Panc1 (cell line): ENCODE measurements around the gene BICD1. TPM values are rescaled to one million over a fixed set of nuclear protein-coding genes. Genes with fewer than 3 reads are reported as not detected.

ENCODE experiments used
- ATAC-seq: fragments of 200-7000 bp; cut with Tn5 transposase; 2 replicates; pipeline ENCODE4 v1.9.1; 2020; ENCODE audit warnings: mild to moderate bottlenecking, moderate library complexity
- BruUV-seq: library from RNA; stranded (reverse); fragments of 400-500 nt; replicated peaks from 2 replicates; lab custom pipeline; 2021; lab: Mats Ljungman, UMichigan
- CTCF ChIA-PET: fragments of 300-600 bp; sonication (Branson Sonifier 250); formaldehyde crosslinking; loops from one replicate; lab custom pipeline; 2022; ENCODE audit warnings: antibody characterized with exemption; lab: Charles Lee
- POLR2A ChIA-PET: fragments of 300-600 bp; sonication (Branson Sonifier 250); formaldehyde crosslinking; loops from one replicate; lab custom pipeline; 2022; ENCODE audit warnings: antibody characterized with exemption; lab: Charles Lee
- DNase-seq: peaks from one replicate; pipeline ENCODE4 v3.0.0-alpha.2; 2010; ENCODE audit warnings: low read depth, low spot score
- H3K27ac ChIP-seq: 2 replicates; pipeline ENCODE4 v1.5.1; 2011; ENCODE audit warnings: mild to moderate bottlenecking, low read length, inconsistent platforms
- H3K27me3 ChIP-seq: fragments of 200-500 bp; sonication (Bioruptor generic); 2 replicates; pipeline ENCODE4 v1.6.0; 2014; ENCODE audit warnings: low read length, inconsistent platforms; ENCODE audit not compliant: control insufficient read depth, insufficient read depth
- H3K36me3 ChIP-seq: fragments of 200-500 bp; sonication (Bioruptor generic); 2 replicates; pipeline ENCODE4 v1.5.1; 2014; ENCODE audit warnings: inconsistent platforms, mild to moderate bottlenecking, low read length, moderate library complexity; ENCODE audit not compliant: control insufficient read depth, insufficient read depth
- H3K4me1 ChIP-seq: 2 replicates; pipeline ENCODE4 v1.5.1; 2011; ENCODE audit warnings: inconsistent platforms, mild to moderate bottlenecking, low read length, moderate library complexity; ENCODE audit not compliant: control insufficient read depth, insufficient read depth
- H3K4me3 ChIP-seq, 2 experiments: 2 replicates each; pipeline ENCODE4 v1.5.1; 2011 to 2012; ENCODE audit warnings: low read depth in 2 of 2, low read length in 2 of 2, mild to moderate bottlenecking in 2 of 2, inconsistent platforms in 1 of 2, moderate library complexity in 1 of 2
- H3K9me3 ChIP-seq: fragments of 200-500 bp; sonication (Bioruptor generic); 2 replicates; pipeline ENCODE4 v1.5.1; 2014; ENCODE audit warnings: low read depth, mild to moderate bottlenecking, inconsistent platforms, low read length, moderate library complexity; ENCODE audit not compliant: control insufficient read depth, insufficient read depth
- CTCF ChIP-seq: fragments of 450-650 bp; IDR thresholded peaks from 2 replicates; pipeline ENCODE4 v1.5.1; 2017; ENCODE audit warnings: mild to moderate bottlenecking
- POLR2AphosphoS5 ChIP-seq: IDR thresholded peaks from 2 replicates; pipeline ENCODE4 v1.6.1; 2012; ENCODE audit warnings: mild to moderate bottlenecking, low read depth, low read length, moderate library complexity
- REST ChIP-seq, 2 experiments: IDR thresholded peaks; 2 replicates each; pipeline ENCODE4 v1.6.1; 2011 to 2012; ENCODE audit warnings: low read depth in 2 of 2, control low read depth in 1 of 2, low read length in 1 of 2, mild to moderate bottlenecking in 1 of 2, moderate library complexity in 1 of 2; ENCODE audit not compliant: insufficient read depth in 1 of 2
- SIN3A ChIP-seq: IDR thresholded peaks from 2 replicates; pipeline ENCODE4 v1.6.1; 2012; ENCODE audit warnings: low read depth, mild to moderate bottlenecking, low read length, moderate library complexity, borderline replicate concordance; ENCODE audit not compliant: insufficient read depth
- TCF7L2 ChIP-seq: IDR thresholded peaks from 2 replicates; pipeline ENCODE4 v1.6.1; 2011; ENCODE audit warnings: mild to moderate bottlenecking, low read depth, low read length, inconsistent platforms
- in situ Hi-C: cut with HindIII; loops from 2 replicates; pipeline ENCODE4 v1.10.0; 2016; ENCODE audit warnings: low sequenced_read_pairs, low pct_unique_long_range_greater_than_20kb
- intact Hi-C: fragments of 100-400 bp; cut with micrococcal nuclease; formaldehyde crosslinking; loops from one replicate; pipeline ENCODE4 v1.10.0; 2022; ENCODE audit not compliant: unreplicated experiment
- total RNA-seq: library from RNA; stranded (reverse); gene quantifications from one replicate; pipeline ENCODE4 v1.2.1, GENCODE V29; 2021; ENCODE audit not compliant: unreplicated experiment

BICD1 gene
- total RNA-seq, 1 experiment from 2014 or later, result 40.0 TPM

- DNase-seq (no peak), ATAC-seq (peak; percentile 45)
- TF ChIP-seq CTCF (no peak), POLR2AphosphoS5 (no peak), TCF7L2 (no peak), SIN3A (no peak), REST (IDR thresholded peaks at IDR 0.05; ENCODE audit: insufficient read depth in 1 of 2, low read depth in 2 of 2, low read length in 1 of 2) (no peak)
- Histone ChIP-seq H3K36me3 (no peaks in the 10 kb centered on the region; the same call in 1 of the 2 replicates), H3K4me3 (peak overlapping the region; percentile 74 to 93), H3K27me3 (no peaks in the 10 kb centered on the region), H3K27ac (peak overlapping the region; percentile 79), H3K9me3 (no peaks in the 10 kb centered on the region), H3K4me1 (peaks cover 19% of the 10 kb centered on the region)
- CTCF ChIA-PET, result interaction anchor here (0.6 to 1.1 kb wide), 3 partner anchors 45 to 365 kb away, joined by 3 to 10 read pairs (median 3); no protein-coding TSS in a partner anchor
- no TSS peak for BruUV-seq
- POLR2A ChIA-PET, result no interaction called here
- intact Hi-C loops, result no loop called here
- in situ Hi-C loops, result no loop called here
Measured at GRCh38 chr12:32105986-32106516, 596 bp upstream of the BICD1 start.

- POLR2A ChIA-PET, result interaction anchor here (0.6 kb wide), 2 partner anchors 329 to 445 kb away, joined by 4 to 5 read pairs; no protein-coding TSS in a partner anchor
- H3K9me3 ChIP-seq, result no peaks in the 10 kb centered on the region
- no peak for DNase-seq
- H3K4me1 ChIP-seq, result peaks cover 23% of the 10 kb centered on the region
- intact Hi-C loops, result no loop called here
- CTCF ChIA-PET, result interaction anchor here (1.2 kb wide), 1 partner anchor 81 kb away, joined by 3 read pairs; no protein-coding TSS in a partner anchor
- TF ChIP-seq POLR2AphosphoS5 (no peak), CTCF (no peak), TCF7L2 (no peak), SIN3A (no peak), REST (IDR thresholded peaks at IDR 0.05; ENCODE audit: insufficient read depth in 1 of 2, low read depth in 2 of 2, low read length in 1 of 2) (no peak)
- BruUV-seq, result TSS peak; percentile 77
- H3K4me3 ChIP-seq, result peak overlapping the region; percentile 74 to 93
- no peaks in the 10 kb centered on the region for H3K27me3 ChIP-seq
- peak overlapping the region; percentile 96 for H3K27ac ChIP-seq
- peak; percentile 16 for ATAC-seq
- H3K36me3 ChIP-seq, result no peaks in the 10 kb centered on the region; the same call in 1 of the 2 replicates
- in situ Hi-C loops, result no loop called here
Measured at GRCh38 chr12:32107359-32108267, 966 bp downstream of the BICD1 start.
